AG09309 (cell line): ENCODE data around the gene SLC27A2.
A peak's percentile ranks its signal among the peaks of the same experiment; 100 is the strongest.

Source experiments
- DNase-seq: peaks from one replicate; pipeline ENCODE4 v3.0.0-alpha.2; 2010; ENCODE audit warnings: low read depth
- H3K4me3 ChIP-seq: 2 replicates; pipeline ENCODE4 v1.5.1; 2011; ENCODE audit warnings: mild to moderate bottlenecking, low read depth, low read length, moderate library complexity; ENCODE audit not compliant: control insufficient read depth
- TF ChIP-seq, protein P1 (sequence below): IDR thresholded peaks from 2 replicates; pipeline ENCODE4 v1.5.1; 2011; ENCODE audit warnings: mild to moderate bottlenecking, low read depth, low read length, inconsistent platforms; ENCODE audit not compliant: insufficient read depth, control insufficient read depth; ENCODE audit errors: missing control alignments

Gene SLC27A2

DNA sequence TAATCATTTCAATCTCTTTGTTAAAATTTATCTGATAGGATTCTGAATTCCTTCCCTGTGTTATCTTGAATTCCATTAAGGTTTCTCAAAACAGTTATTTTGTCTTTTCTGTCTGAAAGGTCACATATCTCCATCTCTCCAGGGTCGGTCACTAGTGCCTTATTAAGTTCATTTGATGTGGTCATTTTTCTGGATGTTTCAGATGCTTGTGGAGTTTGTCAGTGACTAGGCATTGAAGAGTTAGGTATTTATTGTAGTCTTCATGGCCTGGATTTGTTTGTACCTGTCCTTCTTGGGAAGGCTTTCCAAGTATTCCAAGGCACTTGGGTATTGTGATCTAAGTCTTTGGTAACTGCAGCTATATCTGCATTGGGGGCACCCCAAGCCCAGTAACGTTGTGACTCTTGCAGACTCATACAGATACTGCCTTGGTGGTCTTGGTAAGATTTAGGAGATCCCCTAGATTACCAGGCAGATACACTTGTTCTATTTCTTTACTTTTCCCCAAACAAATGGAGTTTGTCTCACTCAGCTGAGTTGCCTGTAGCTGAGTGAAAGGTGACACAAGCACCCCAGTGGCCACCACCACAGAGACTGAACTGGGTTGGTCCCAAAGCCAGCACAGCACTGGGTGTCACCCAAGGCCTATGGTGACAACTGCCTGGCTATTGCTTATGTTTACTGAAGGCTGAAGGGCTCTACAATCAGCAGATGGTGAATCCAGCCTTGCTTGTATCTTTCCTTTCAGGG, 18.9 kb upstream of the SLC27A2 start:
- TF ChIP-seq, protein P1, sequence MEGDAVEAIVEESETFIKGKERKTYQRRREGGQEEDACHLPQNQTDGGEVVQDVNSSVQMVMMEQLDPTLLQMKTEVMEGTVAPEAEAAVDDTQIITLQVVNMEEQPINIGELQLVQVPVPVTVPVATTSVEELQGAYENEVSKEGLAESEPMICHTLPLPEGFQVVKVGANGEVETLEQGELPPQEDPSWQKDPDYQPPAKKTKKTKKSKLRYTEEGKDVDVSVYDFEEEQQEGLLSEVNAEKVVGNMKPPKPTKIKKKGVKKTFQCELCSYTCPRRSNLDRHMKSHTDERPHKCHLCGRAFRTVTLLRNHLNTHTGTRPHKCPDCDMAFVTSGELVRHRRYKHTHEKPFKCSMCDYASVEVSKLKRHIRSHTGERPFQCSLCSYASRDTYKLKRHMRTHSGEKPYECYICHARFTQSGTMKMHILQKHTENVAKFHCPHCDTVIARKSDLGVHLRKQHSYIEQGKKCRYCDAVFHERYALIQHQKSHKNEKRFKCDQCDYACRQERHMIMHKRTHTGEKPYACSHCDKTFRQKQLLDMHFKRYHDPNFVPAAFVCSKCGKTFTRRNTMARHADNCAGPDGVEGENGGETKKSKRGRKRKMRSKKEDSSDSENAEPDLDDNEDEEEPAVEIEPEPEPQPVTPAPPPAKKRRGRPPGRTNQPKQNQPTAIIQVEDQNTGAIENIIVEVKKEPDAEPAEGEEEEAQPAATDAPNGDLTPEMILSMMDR: no peak
- DNase-seq: no peak
- H3K4me3 ChIP-seq: no peak overlapping the region

DNA sequence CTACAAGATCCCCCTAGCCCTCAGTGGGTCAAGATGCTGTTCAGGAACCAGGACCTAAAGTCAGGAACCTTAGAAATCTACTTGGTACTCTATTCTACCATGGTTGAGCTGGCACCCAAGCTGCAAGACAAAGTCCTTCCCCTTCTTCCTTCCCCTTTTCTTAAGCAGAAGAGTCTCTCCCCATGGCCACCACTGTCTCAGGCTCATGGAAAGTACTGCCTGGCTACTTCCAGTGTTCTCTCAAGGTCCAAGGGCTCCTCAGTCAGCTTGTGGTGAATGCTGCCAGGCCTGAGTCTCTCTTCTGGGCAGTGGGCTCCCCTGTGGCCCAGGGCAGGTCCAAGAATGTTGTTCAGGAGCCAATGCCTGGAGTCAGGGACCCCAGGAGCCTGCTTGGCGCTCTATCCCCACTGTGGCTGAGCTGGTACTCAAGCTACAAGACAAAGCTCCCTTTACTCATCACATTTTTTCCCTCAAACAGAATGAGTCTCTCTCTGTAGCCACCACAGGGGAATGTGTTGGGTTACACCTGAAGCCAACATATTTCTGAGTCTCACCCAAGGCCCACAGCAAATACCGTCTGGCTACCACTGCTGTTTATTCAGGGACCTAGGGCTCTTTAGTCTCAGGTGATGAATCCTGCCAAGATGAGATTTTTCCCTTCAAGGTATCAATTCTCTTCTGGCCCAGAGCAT, 18.1 kb upstream of the SLC27A2 start:
- DNase-seq: no peak
- no peak overlapping the region for H3K4me3 ChIP-seq
- TF ChIP-seq, protein P1: no peak

- H3K4me3 ChIP-seq: no peak overlapping the region
- no peak for DNase-seq
- TF ChIP-seq, protein P1: no peak
Observed at GRCh38 chr15:50164458-50164857, 17.5 kb upstream of the SLC27A2 start.

GRCh38 chr15:50166216-50166615, 15.8 kb upstream of the SLC27A2 start:
- TF ChIP-seq, protein P1: no peak
- no peak overlapping the region for H3K4me3 ChIP-seq
- DNase-seq: peak; percentile 60

DNA sequence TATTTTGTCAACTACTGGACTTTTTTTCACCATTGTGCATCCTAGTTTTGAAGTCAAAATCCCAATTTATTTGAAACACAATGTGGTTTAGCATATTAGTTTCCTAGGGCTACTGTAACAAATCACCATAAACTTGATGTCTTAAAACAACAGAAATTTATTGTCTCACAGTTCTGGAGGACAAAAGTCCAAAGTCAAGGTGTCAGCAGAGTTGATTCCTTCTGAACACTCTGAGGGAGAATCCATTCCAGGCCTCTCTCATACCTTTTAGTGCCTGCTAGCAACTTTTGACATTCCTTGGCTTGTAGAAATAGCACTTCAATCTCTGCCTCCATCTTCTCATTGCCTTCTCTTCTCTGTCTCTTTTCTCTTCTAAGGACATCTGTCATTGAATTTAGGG, 14.9 kb upstream of the SLC27A2 start:
- no peak for DNase-seq
- no peak overlapping the region for H3K4me3 ChIP-seq
- TF ChIP-seq, protein P1: no peak

DNA sequence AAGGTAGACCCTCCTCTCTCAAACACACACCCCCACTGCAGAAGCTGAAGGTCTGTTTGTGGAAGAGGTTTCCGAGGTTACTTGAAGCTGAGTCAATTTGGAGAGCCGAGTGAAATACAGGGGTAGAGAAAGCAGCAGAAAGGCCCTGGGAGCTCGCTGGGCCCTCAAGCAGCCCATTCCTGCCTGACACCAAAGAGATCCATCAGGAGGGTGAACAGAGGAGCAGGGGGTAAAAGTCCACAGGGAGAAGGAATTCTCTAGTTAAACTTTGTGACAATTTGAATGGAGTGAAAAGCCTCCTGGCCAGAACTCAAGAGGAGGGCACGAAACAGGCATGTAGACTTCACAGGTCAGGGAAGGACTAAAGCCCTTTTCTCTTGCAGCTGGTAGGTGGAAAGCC, 13.6 kb upstream of the SLC27A2 start:
- H3K4me3 ChIP-seq: no peak overlapping the region
- DNase-seq: no peak
- TF ChIP-seq, protein P1: no peak
